H1 (cell line): ENCODE measurements around the gene BRD7.

Experiments used
- SP2 ChIP-seq: IDR thresholded peaks from 2 replicates; pipeline ENCODE4 v1.6.1; 2012; ENCODE audit warnings: mild to moderate bottlenecking, low read length, inconsistent platforms
- TF ChIP-seq, protein P1 (sequence below), 3 experiments: IDR thresholded peaks; 1 replicate in 2 of 3; 2 replicates in 1 of 3; pipeline versions ENCODE4 v1.5.1 to v1.6.1; 2011; ENCODE audit warnings: low read length in 3 of 3, mild to moderate bottlenecking in 3 of 3, inconsistent platforms in 2 of 3, low read depth in 1 of 3, moderate library complexity in 1 of 3; ENCODE audit not compliant: insufficient read depth in 1 of 3; ENCODE audit errors: control extremely low read depth in 1 of 3

GRCh38 chr16:50293994-50294855 is 74.6 kb downstream of the BRD7 start:
- TF ChIP-seq, protein P1, sequence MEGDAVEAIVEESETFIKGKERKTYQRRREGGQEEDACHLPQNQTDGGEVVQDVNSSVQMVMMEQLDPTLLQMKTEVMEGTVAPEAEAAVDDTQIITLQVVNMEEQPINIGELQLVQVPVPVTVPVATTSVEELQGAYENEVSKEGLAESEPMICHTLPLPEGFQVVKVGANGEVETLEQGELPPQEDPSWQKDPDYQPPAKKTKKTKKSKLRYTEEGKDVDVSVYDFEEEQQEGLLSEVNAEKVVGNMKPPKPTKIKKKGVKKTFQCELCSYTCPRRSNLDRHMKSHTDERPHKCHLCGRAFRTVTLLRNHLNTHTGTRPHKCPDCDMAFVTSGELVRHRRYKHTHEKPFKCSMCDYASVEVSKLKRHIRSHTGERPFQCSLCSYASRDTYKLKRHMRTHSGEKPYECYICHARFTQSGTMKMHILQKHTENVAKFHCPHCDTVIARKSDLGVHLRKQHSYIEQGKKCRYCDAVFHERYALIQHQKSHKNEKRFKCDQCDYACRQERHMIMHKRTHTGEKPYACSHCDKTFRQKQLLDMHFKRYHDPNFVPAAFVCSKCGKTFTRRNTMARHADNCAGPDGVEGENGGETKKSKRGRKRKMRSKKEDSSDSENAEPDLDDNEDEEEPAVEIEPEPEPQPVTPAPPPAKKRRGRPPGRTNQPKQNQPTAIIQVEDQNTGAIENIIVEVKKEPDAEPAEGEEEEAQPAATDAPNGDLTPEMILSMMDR (IDR thresholded peaks at IDR 0.05; ENCODE audit: control extremely low read depth in 1 of 3, insufficient read depth in 1 of 3, low read depth in 1 of 3, low read length in 3 of 3) = no peak
- TF ChIP-seq SP2 = no peak
